GM11168 (cell line): Measurements from ENCODE around the gene GOLGA6L10.
"Not testable (repeated sequence)": the region's sequence is repeated elsewhere in the genome, so short reads cannot be mapped to it uniquely, and the experiment has no call there.

Experiments used
- in situ Hi-C: fragments of 300-500 bp; cut with MboI; formaldehyde crosslinking; loops from one replicate; pipeline ENCODE4 v1.12.0; 2022; ENCODE audit warnings: low sequenced_read_pairs; ENCODE audit not compliant: unreplicated experiment

The GOLGA6L10 gene

GRCh38 chr15:82344421-82344820 lies 4.9 kb downstream of the GOLGA6L10 start:
- in situ Hi-C loops: not testable (repeated sequence)

GRCh38 chr15:82343851-82344250 lies 5.4 kb downstream of the GOLGA6L10 start:
- in situ Hi-C loops: not testable (repeated sequence)

GRCh38 chr15:82342632-82343374 lies 6.5 kb downstream of the GOLGA6L10 start:
- in situ Hi-C loops: not testable (repeated sequence)

- in situ Hi-C loops: not testable (repeated sequence)
Measured at GRCh38 chr15:82338573-82338972, 10.7 kb downstream of the GOLGA6L10 start.

- in situ Hi-C loops: not testable (repeated sequence)
Measured at GRCh38 chr15:82338053-82338452, 11.2 kb downstream of the GOLGA6L10 start.

- in situ Hi-C loops: not testable (repeated sequence)
Measured at GRCh38 chr15:82337051-82337450, 12.2 kb downstream of the GOLGA6L10 start.

GRCh38 chr15:82336180-82336647 lies 13.1 kb downstream of the GOLGA6L10 start:
- in situ Hi-C loops: not testable (repeated sequence)

GRCh38 chr15:82335006-82335405 lies 14.3 kb downstream of the GOLGA6L10 start:
- in situ Hi-C loops: not testable (repeated sequence)

GRCh38 chr15:82334554-82334932 lies 14.7 kb downstream of the GOLGA6L10 start:
- in situ Hi-C loops: not testable (repeated sequence)

GRCh38 chr15:82333603-82334553 lies 15.4 kb downstream of the GOLGA6L10 start:
- in situ Hi-C loops: not testable (repeated sequence)

- in situ Hi-C loops: not testable (repeated sequence)
Measured at GRCh38 chr15:82332711-82333602, 16.3 kb downstream of the GOLGA6L10 start.

- in situ Hi-C loops: not testable (repeated sequence)
Measured at GRCh38 chr15:82331576-82332304, 17.5 kb downstream of the GOLGA6L10 start.

- in situ Hi-C loops: not testable (repeated sequence)
Measured at GRCh38 chr15:82330921-82331320, 18.4 kb downstream of the GOLGA6L10 start.

- in situ Hi-C loops: not testable (repeated sequence)
Measured at GRCh38 chr15:82329039-82329438, 20.2 kb downstream of the GOLGA6L10 start.

GRCh38 chr15:82327372-82327771 lies 21.9 kb downstream of the GOLGA6L10 start:
- in situ Hi-C loops: not testable (repeated sequence)

- in situ Hi-C loops: not testable (repeated sequence)
Measured at GRCh38 chr15:82326896-82327295, 22.4 kb downstream of the GOLGA6L10 start.

- in situ Hi-C loops: not testable (repeated sequence)
Measured at GRCh38 chr15:82325646-82326045, 23.6 kb downstream of the GOLGA6L10 start.

GRCh38 chr15:82324831-82325230 lies 24.4 kb downstream of the GOLGA6L10 start:
- in situ Hi-C loops: not testable (repeated sequence)

GRCh38 chr15:82322488-82322887 lies 26.8 kb downstream of the GOLGA6L10 start:
- in situ Hi-C loops: not testable (repeated sequence)
